HL-60 (cell line): Measurements from ENCODE around the gene CCDC88C.
"Not testable (repeated sequence)": the region's sequence is repeated elsewhere in the genome, so short reads cannot be mapped to it uniquely, and the experiment has no call there.

Source experiments
- DNase-seq, 2 experiments: peaks; one replicate each; pipeline ENCODE4 v3.0.0-alpha.2; 2010 to 2020; ENCODE audit warnings: low read depth in 1 of 2, low spot score in 1 of 2
- H3K27ac ChIP-seq: fragments of 250-450 bp; sonication (Bioruptor Pico); replicated peaks from 2 replicates; pipeline ENCODE4 v1.5.1; 2020; ENCODE audit warnings: mild to moderate bottlenecking, moderate library complexity
- H3K27me3 ChIP-seq: fragments of 250-450 bp; sonication (Bioruptor Pico); 2 replicates; pipeline ENCODE4 v1.5.1; 2021; ENCODE audit warnings: mild to moderate bottlenecking, moderate library complexity; ENCODE audit not compliant: insufficient read depth, poor library complexity, severe bottlenecking
- H3K4me3 ChIP-seq: replicated peaks from 2 replicates; pipeline ENCODE4 v1.5.1; 2011; ENCODE audit warnings: mild to moderate bottlenecking, control low read depth, low read length; ENCODE audit not compliant: insufficient read depth
- GABPA ChIP-seq: IDR thresholded peaks from 2 replicates; pipeline ENCODE4 v1.6.1; 2012; ENCODE audit warnings: low read depth
- POLR2AphosphoS5 ChIP-seq: IDR thresholded peaks from 2 replicates; pipeline ENCODE4 v1.6.1; 2012; ENCODE audit warnings: low read depth
- REST ChIP-seq: IDR thresholded peaks from 2 replicates; pipeline ENCODE4 v1.6.1; 2012; ENCODE audit warnings: low read depth; ENCODE audit not compliant: insufficient replicate concordance
- SPI1 ChIP-seq: IDR thresholded peaks from 2 replicates; pipeline ENCODE4 v1.6.1; 2012; ENCODE audit warnings: low read depth, mild to moderate bottlenecking, borderline replicate concordance
- TF ChIP-seq, protein P1 (sequence below): IDR thresholded peaks from one replicate; pipeline ENCODE4 v1.5.1; 2011; ENCODE audit warnings: low read length, control low read depth, inconsistent platforms; ENCODE audit not compliant: insufficient read depth

Gene CCDC88C

DNA sequence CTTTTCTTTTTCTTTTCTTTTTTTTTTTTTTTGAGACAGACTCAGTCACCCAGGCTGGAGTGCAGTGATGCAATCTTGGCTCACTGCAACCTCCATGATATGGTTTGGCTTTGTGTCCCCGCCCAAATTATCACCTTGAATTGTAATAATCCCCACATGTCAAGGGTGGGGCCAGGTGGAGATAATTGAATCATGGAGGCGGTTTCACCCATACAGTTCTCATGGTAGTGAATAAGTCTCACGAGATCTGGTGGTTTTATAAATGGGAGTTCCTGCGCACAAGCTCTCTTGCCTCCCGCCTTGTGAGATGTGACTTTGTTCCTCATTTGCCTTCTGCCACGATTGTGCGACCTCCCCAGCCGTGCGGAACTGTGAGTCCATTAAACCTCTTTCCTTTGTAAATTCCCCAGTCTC lies 7.9 kb upstream of the CCDC88C start:
- peak overlapping the region; percentile 56 for H3K27ac ChIP-seq
- not testable (repeated sequence) for H3K4me3 ChIP-seq, H3K27me3 ChIP-seq
- TF ChIP-seq REST (peak; percentile 28), POLR2AphosphoS5 (peak; percentile 79; the same call in 1 of the 2 replicates), SPI1 (peak; percentile 45; the same call in 1 of the 2 replicates)
- DNase-seq, result peak; percentile 38 to 88

DNA sequence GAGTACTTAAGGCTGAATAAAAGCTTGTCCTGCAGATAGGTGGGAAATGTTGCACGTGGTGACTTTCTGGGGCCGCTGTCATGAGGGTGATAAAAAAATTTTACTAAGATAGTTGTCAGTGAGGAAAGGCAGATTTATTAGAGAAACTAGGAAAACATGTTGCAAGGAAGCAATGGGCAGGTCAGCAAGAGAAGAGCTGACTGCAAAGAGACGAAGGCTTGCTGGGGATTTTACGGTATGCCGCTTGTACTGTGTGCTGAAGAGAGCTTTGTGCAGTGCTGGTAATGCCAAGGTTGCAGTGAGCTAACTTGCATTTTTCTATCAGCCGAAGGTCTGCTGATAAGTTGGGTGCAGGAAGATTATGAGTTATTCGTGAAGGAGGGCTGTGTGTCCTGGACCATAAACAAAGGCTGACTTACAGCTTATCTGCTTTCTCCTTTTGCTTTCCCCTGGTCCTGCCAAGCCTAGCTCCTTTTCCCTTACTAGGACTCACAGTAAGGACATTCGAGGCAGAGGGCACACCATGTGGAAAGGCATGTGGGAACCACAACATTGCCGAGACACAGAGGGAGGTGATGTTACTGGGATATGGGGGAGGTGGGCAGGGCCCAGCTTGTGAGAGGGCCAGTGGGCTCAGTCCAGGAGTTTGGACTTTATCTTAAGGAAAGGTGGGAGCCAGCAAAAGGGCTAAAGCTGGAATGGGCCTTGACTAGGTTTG lies 7.4 kb upstream of the CCDC88C start:
- Histone ChIP-seq H3K27me3 (no peaks in the 10 kb centered on the region), H3K27ac (peak overlapping the region; percentile 56), H3K4me3 (no peak overlapping the region)
- TF ChIP-seq SPI1, result no peak
- no peak for TF ChIP-seq REST
- TF ChIP-seq GABPA, result no peak
- no peak for TF ChIP-seq POLR2AphosphoS5
- TF ChIP-seq, protein P1, sequence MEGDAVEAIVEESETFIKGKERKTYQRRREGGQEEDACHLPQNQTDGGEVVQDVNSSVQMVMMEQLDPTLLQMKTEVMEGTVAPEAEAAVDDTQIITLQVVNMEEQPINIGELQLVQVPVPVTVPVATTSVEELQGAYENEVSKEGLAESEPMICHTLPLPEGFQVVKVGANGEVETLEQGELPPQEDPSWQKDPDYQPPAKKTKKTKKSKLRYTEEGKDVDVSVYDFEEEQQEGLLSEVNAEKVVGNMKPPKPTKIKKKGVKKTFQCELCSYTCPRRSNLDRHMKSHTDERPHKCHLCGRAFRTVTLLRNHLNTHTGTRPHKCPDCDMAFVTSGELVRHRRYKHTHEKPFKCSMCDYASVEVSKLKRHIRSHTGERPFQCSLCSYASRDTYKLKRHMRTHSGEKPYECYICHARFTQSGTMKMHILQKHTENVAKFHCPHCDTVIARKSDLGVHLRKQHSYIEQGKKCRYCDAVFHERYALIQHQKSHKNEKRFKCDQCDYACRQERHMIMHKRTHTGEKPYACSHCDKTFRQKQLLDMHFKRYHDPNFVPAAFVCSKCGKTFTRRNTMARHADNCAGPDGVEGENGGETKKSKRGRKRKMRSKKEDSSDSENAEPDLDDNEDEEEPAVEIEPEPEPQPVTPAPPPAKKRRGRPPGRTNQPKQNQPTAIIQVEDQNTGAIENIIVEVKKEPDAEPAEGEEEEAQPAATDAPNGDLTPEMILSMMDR, result no peak
- no peak for DNase-seq

- TF ChIP-seq, protein P1, result no peak
- TF ChIP-seq SPI1, result no peak
- TF ChIP-seq REST, result no peak
- H3K27me3 ChIP-seq, result no peaks in the 10 kb centered on the region
- DNase-seq, result no peak
- H3K27ac ChIP-seq, result no peak overlapping the region
- no peak overlapping the region for H3K4me3 ChIP-seq
Observed at GRCh38 chr14:91420686-91421085, 3.1 kb upstream of the CCDC88C start.
